HUES48 (cell line): ENCODE measurements around the gene VWA5B1.

Experiments
- H3K27ac ChIP-seq: one replicate; pipeline ENCODE4 v1.7.0; 2013; ENCODE audit warnings: low read depth, low read length, inconsistent platforms
- H3K27me3 ChIP-seq: 2 replicates; pipeline ENCODE4 v1.6.1; 2013; ENCODE audit warnings: mild to moderate bottlenecking, low read length; ENCODE audit not compliant: control insufficient read depth, insufficient read depth
- H3K36me3 ChIP-seq: 2 replicates; pipeline ENCODE4 v1.6.1; 2013; ENCODE audit warnings: low read length; ENCODE audit not compliant: control insufficient read depth, insufficient read depth
- H3K4me1 ChIP-seq: 2 replicates; pipeline ENCODE4 v1.6.1; 2013; ENCODE audit warnings: mild to moderate bottlenecking, low read length; ENCODE audit not compliant: control insufficient read depth, insufficient read depth
- H3K4me3 ChIP-seq: 2 replicates; pipeline ENCODE4 v1.5.1; 2013; ENCODE audit warnings: mild to moderate bottlenecking, low read depth, low read length
- H3K9ac ChIP-seq: 2 replicates; pipeline ENCODE4 v1.6.1; 2013; ENCODE audit warnings: mild to moderate bottlenecking, low read depth, low read length, moderate library complexity
- H3K9me3 ChIP-seq: 2 replicates; pipeline ENCODE4 v1.6.1; 2013; ENCODE audit warnings: low read length; ENCODE audit not compliant: control insufficient read depth, insufficient read depth

VWA5B1 gene

GRCh38 chr1:20398744-20399143 is 108.1 kb downstream of the VWA5B1 start:
- H3K27me3 ChIP-seq, result peaks cover 79% of the 10 kb centered on the region
- no peak overlapping the region for H3K4me3 ChIP-seq
- no peak overlapping the region for H3K9ac ChIP-seq
- H3K9me3 ChIP-seq, result no peaks in the 10 kb centered on the region
- H3K4me1 ChIP-seq, result no peaks in the 10 kb centered on the region
- H3K27ac ChIP-seq, result no peak overlapping the region
- no peaks in the 10 kb centered on the region for H3K36me3 ChIP-seq

- Histone ChIP-seq H3K27ac (no peak overlapping the region), H3K27me3 (peaks cover 80% of the 10 kb centered on the region), H3K9ac (no peak overlapping the region), H3K4me3 (no peak overlapping the region), H3K9me3 (no peaks in the 10 kb centered on the region), H3K4me1 (no peaks in the 10 kb centered on the region; the same call in 1 of the 2 replicates), H3K36me3 (no peaks in the 10 kb centered on the region)
Observed at GRCh38 chr1:20399196-20399595, 108.5 kb downstream of the VWA5B1 start.

- H3K4me1 ChIP-seq, result peaks cover 2% of the 10 kb centered on the region; the same call in 1 of the 2 replicates
- H3K27ac ChIP-seq, result no peak overlapping the region
- H3K27me3 ChIP-seq, result peaks cover 82% of the 10 kb centered on the region
- H3K9me3 ChIP-seq, result no peaks in the 10 kb centered on the region
- no peak overlapping the region for H3K9ac ChIP-seq
- H3K36me3 ChIP-seq, result no peaks in the 10 kb centered on the region
- H3K4me3 ChIP-seq, result no peak overlapping the region
Observed at GRCh38 chr1:20399606-20400180, 109.0 kb downstream of the VWA5B1 start.

- Histone ChIP-seq H3K9ac (no peak overlapping the region), H3K27ac (no peak overlapping the region), H3K4me1 (peaks cover 2% of the 10 kb centered on the region; the same call in 1 of the 2 replicates), H3K27me3 (peaks cover 91% of the 10 kb centered on the region), H3K9me3 (no peaks in the 10 kb centered on the region), H3K36me3 (no peaks in the 10 kb centered on the region), H3K4me3 (no peak overlapping the region)
Observed at GRCh38 chr1:20400341-20401177, 109.9 kb downstream of the VWA5B1 start.

- Histone ChIP-seq H3K4me1 (peaks cover 11% of the 10 kb centered on the region), H3K27me3 (peaks cover 95% of the 10 kb centered on the region)
Observed at GRCh38 chr1:20401405-20402010, 110.8 kb downstream of the VWA5B1 start.

GRCh38 chr1:20402585-20403422 is 112.1 kb downstream of the VWA5B1 start:
- H3K9ac ChIP-seq, result no peak overlapping the region
- H3K9me3 ChIP-seq, result no peaks in the 10 kb centered on the region
- no peak overlapping the region for H3K4me3 ChIP-seq
- H3K36me3 ChIP-seq, result no peaks in the 10 kb centered on the region
- H3K27me3 ChIP-seq, result peaks cover 100% of the 10 kb centered on the region
- no peak overlapping the region for H3K27ac ChIP-seq
- peaks cover 13% of the 10 kb centered on the region for H3K4me1 ChIP-seq

More at GRCh38 chr1:20401405-20402010, 110.8 kb downstream of the VWA5B1 start:
- no peak overlapping the region for H3K27ac ChIP-seq
- H3K9me3 ChIP-seq, result no peaks in the 10 kb centered on the region
- H3K4me3 ChIP-seq, result no peak overlapping the region
- no peak overlapping the region for H3K9ac ChIP-seq
- H3K36me3 ChIP-seq, result no peaks in the 10 kb centered on the region

- Histone ChIP-seq H3K27me3 (peaks cover 100% of the 10 kb centered on the region), H3K9me3 (no peaks in the 10 kb centered on the region), H3K9ac (no peak overlapping the region), H3K4me1 (peaks cover 13% of the 10 kb centered on the region), H3K4me3 (no peak overlapping the region), H3K27ac (no peak overlapping the region), H3K36me3 (no peaks in the 10 kb centered on the region)
Observed at GRCh38 chr1:20403423-20404145, 112.9 kb downstream of the VWA5B1 start.

GRCh38 chr1:20404466-20404865 is 113.8 kb downstream of the VWA5B1 start:
- H3K27ac ChIP-seq, result no peak overlapping the region

More at GRCh38 chr1:20404466-20404865, 113.8 kb downstream of the VWA5B1 start:
- H3K4me3 ChIP-seq, result no peak overlapping the region
- no peak overlapping the region for H3K9ac ChIP-seq
- H3K36me3 ChIP-seq, result no peaks in the 10 kb centered on the region
- no peaks in the 10 kb centered on the region for H3K9me3 ChIP-seq
- H3K4me1 ChIP-seq, result peaks cover 13% of the 10 kb centered on the region
- H3K27me3 ChIP-seq, result peaks cover 100% of the 10 kb centered on the region
